Thyroid gland (tissue), 4 donors: Measurements from ENCODE around the gene ARHGEF10L.

ENCODE experiments used
- POLR2A ChIP-seq, 2 donors: fragments of 450-650 bp; IDR thresholded peaks; one replicate each; pipeline ENCODE4 v1.6.1; 2017; ENCODE audit warnings: antibody characterized with exemption in 2 of 2, mild to moderate bottlenecking in 2 of 2, moderate library complexity in 1 of 2
- TF ChIP-seq, protein P1 (sequence below), 6 experiments: fragments of 200-600 bp in 3 of 6; fragments of 450-650 bp in 3 of 6; sonication (generic) in 3 of 6; IDR thresholded peaks; one replicate each; pipeline ENCODE4 v1.5.1; 2016 to 2019; ENCODE audit warnings: antibody characterized with exemption in 6 of 6, mild to moderate bottlenecking in 2 of 6, inconsistent platforms in 1 of 6, moderate library complexity in 1 of 6

DNA sequence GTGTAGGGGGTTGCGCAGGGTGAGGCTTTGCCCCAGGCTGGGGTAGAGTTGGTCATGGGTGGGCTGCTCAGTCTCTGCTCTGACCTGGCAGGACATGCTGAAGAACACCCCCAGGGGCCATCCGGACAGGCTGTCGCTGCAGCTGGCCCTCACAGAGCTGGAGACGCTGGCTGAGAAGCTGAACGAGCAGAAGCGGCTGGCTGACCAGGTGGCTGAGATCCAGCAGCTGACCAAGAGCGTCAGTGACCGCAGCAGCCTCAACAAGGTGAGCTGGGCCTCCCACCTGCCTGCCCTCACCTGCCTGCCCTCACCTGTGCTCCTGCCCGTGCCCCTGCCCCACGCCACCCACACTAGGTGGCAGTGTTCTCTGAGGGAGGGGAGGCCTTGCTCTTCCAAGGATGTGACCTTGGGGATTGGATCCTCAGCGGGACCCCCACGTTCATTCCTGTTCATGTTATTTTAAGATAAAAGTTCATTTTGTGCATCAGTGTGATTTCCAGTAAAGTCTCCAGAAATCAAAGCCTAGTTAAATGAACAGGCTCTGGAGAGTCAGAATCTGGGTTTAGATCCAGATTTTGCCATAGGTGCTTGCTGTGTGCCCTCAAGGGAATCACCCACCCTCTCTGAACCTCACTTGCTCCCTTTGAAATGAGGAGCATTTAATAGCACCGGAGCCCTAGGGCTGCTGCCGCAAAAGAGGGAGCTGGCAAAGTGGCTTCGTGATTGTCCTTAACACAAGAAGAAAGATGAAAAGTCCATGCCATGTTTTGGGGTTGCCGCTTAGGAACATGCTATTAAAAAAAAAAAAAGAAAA lies 87.9 kb downstream of the ARHGEF10L start:
- TF ChIP-seq, protein P1, sequence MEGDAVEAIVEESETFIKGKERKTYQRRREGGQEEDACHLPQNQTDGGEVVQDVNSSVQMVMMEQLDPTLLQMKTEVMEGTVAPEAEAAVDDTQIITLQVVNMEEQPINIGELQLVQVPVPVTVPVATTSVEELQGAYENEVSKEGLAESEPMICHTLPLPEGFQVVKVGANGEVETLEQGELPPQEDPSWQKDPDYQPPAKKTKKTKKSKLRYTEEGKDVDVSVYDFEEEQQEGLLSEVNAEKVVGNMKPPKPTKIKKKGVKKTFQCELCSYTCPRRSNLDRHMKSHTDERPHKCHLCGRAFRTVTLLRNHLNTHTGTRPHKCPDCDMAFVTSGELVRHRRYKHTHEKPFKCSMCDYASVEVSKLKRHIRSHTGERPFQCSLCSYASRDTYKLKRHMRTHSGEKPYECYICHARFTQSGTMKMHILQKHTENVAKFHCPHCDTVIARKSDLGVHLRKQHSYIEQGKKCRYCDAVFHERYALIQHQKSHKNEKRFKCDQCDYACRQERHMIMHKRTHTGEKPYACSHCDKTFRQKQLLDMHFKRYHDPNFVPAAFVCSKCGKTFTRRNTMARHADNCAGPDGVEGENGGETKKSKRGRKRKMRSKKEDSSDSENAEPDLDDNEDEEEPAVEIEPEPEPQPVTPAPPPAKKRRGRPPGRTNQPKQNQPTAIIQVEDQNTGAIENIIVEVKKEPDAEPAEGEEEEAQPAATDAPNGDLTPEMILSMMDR (IDR thresholded peaks at IDR 0.05), result no peak
- no peak for TF ChIP-seq POLR2A (IDR thresholded peaks at IDR 0.05)
